HCT116 (cell line): ENCODE results near the gene NCBP3. TPM values are rescaled to one million over a fixed set of nuclear protein-coding genes. Genes with fewer than 3 reads are reported as not detected.
A peak's percentile ranks its signal among the peaks of the same experiment; 100 is the strongest.

Experiments used
- ATAC-seq: fragments of 200-7000 bp; cut with Tn5 transposase; 2 replicates; pipeline ENCODE4 v1.9.1; 2020; ENCODE audit warnings: mild to moderate bottlenecking, moderate library complexity
- BruUV-seq: library from RNA; stranded (reverse); fragments of 400-500 nt; replicated peaks from 2 replicates; lab custom pipeline; 2021; lab: Mats Ljungman, UMichigan
- CTCF ChIA-PET: fragments of 300-600 bp; sonication (Branson Sonifier 250); formaldehyde crosslinking; loops from one replicate; lab custom pipeline; 2021; ENCODE audit warnings: antibody characterized with exemption; lab: Charles Lee
- POLR2A ChIA-PET: fragments of 300-600, 350-600 bp; sonication (Branson Sonifier 250); formaldehyde crosslinking; loops from one replicate; lab custom pipeline; 2021; ENCODE audit warnings: antibody characterized with exemption; lab: Charles Lee
- RAD21 ChIA-PET, 2 experiments: fragments of 300-600 bp; sonication (Branson Sonifier 250); formaldehyde crosslinking; loops; one replicate each; lab custom pipeline; 2023; ENCODE audit warnings: low total read pairs in 2 of 2; ENCODE audit not compliant: uncharacterized antibody in 2 of 2, unreplicated experiment in 2 of 2, low non-redundant PET in 1 of 2; lab: Charles Lee
- DNase-seq: peaks from one replicate; pipeline ENCODE4 v3.0.0-alpha.2; 2010; ENCODE audit warnings: low read depth, low spot score
- H2AFZ ChIP-seq: fragments of 200-600 bp; shearing (Covaris generic), sonication (generic); 2 replicates; pipeline ENCODE4 v1.6.1; 2017; ENCODE audit warnings: low read depth, mixed run types, mixed read lengths, antibody characterized with exemption, low read length; ENCODE audit not compliant: poor library complexity, severe bottlenecking
- H3K27ac ChIP-seq: 2 replicates; pipeline ENCODE4 v1.5.1; 2012; ENCODE audit warnings: low read depth, low read length
- H3K27me3 ChIP-seq: fragments of 200-600 bp; sonication (generic); 2 replicates; pipeline ENCODE4 v1.6.1; 2016; ENCODE audit warnings: mixed run types, low read length, mixed read lengths; ENCODE audit not compliant: insufficient read depth
- H3K36me3 ChIP-seq, 2 experiments: fragments of 200-500 bp in 1 of 2; fragments of 200-600 bp in 1 of 2; sonication (Bioruptor generic) in 1 of 2; sonication (generic) in 1 of 2; 2 replicates each; pipeline versions ENCODE4 v1.5.1 to v1.6.1; 2014 to 2016; ENCODE audit warnings: low read length in 2 of 2, inconsistent platforms in 1 of 2, mixed read lengths in 1 of 2, mixed run types in 1 of 2; ENCODE audit not compliant: insufficient read depth in 2 of 2, control insufficient read depth in 1 of 2
- H3K4me1 ChIP-seq, 2 experiments: fragments of 200-600 bp in 1 of 2; sonication (generic) in 1 of 2; 2 replicates each; pipeline versions ENCODE4 v1.5.1 to v1.6.1; 2012 to 2017; ENCODE audit warnings: low read length in 2 of 2, inconsistent platforms in 1 of 2, mild to moderate bottlenecking in 1 of 2, mixed read lengths in 1 of 2, mixed run types in 1 of 2, moderate library complexity in 1 of 2; ENCODE audit not compliant: insufficient read depth in 2 of 2, control insufficient read depth in 1 of 2
- H3K4me2 ChIP-seq: fragments of 200-600 bp; sonication (generic); 2 replicates; pipeline ENCODE4 v1.6.1; 2017; ENCODE audit warnings: mixed run types, low read length, mixed read lengths
- H3K4me3 ChIP-seq, 2 experiments: fragments of 200-600 bp in 1 of 2; sonication (generic) in 1 of 2; replicated peaks in 1 of 2; 2 replicates each; pipeline ENCODE4 v1.5.1; 2011 to 2016; ENCODE audit warnings: low read length in 2 of 2, control low read depth in 1 of 2, low read depth in 1 of 2, mild to moderate bottlenecking in 1 of 2, mixed read lengths in 1 of 2, mixed run types in 1 of 2
- H3K79me2 ChIP-seq: fragments of 200-600 bp; sonication (generic); 2 replicates; pipeline ENCODE4 v1.6.1; 2017; ENCODE audit warnings: mild to moderate bottlenecking, mixed run types, low read length, moderate library complexity, mixed read lengths; ENCODE audit not compliant: insufficient read depth
- H3K9ac ChIP-seq: fragments of 200-600 bp; sonication (generic); 2 replicates; pipeline ENCODE4 v1.6.1; 2016; ENCODE audit warnings: low read length, mixed read lengths
- H3K9me2 ChIP-seq: fragments of 200-600 bp; sonication (generic), shearing (Covaris generic); 2 replicates; pipeline ENCODE4 v1.6.1; 2017; ENCODE audit warnings: mixed run types, mild to moderate bottlenecking, moderate library complexity; ENCODE audit not compliant: insufficient read depth
- H3K9me3 ChIP-seq, 2 experiments: fragments of 200-500 bp in 1 of 2; fragments of 200-600 bp in 1 of 2; sonication (Bioruptor generic) in 1 of 2; sonication (generic) in 1 of 2; 2 replicates each; pipeline ENCODE4 v1.6.1; 2014 to 2017; ENCODE audit warnings: low read length in 2 of 2, mixed read lengths in 2 of 2, inconsistent platforms in 1 of 2, low read depth in 1 of 2, mild to moderate bottlenecking in 1 of 2, mixed run types in 1 of 2, moderate library complexity in 1 of 2; ENCODE audit not compliant: control insufficient read depth in 1 of 2, insufficient read depth in 1 of 2
- H4K20me1 ChIP-seq: fragments of 200-600 bp; sonication (generic), shearing (Covaris generic); 2 replicates; pipeline ENCODE4 v1.6.1; 2017; ENCODE audit warnings: mixed run types, mild to moderate bottlenecking, moderate library complexity; ENCODE audit not compliant: insufficient read depth
- CEBPB ChIP-seq: IDR thresholded peaks from 2 replicates; pipeline ENCODE4 v1.6.1; 2012; ENCODE audit warnings: low read depth
- EGR1 ChIP-seq: IDR thresholded peaks from 2 replicates; pipeline ENCODE4 v1.6.1; 2012; ENCODE audit warnings: low read depth
- ELF1 ChIP-seq: IDR thresholded peaks from 2 replicates; pipeline ENCODE4 v1.6.1; 2012; ENCODE audit warnings: low read depth, borderline replicate concordance
- EZH2 ChIP-seq: fragments of 200-600 bp; sonication (generic); IDR thresholded peaks from 2 replicates; pipeline ENCODE4 v1.6.1; 2017; ENCODE audit warnings: antibody characterized with exemption, mixed run types
- EZH2phosphoT487 ChIP-seq: fragments of 200-600 bp; IDR thresholded peaks from 2 replicates; pipeline ENCODE4 v1.6.1; 2018; ENCODE audit warnings: antibody characterized with exemption, borderline replicate concordance
- FOSL1 ChIP-seq: IDR thresholded peaks from 2 replicates; pipeline ENCODE4 v1.6.1; 2012; ENCODE audit warnings: low read depth
- JUND ChIP-seq: IDR thresholded peaks from 2 replicates; pipeline ENCODE4 v1.6.1; 2012
- POLR2A ChIP-seq: IDR thresholded peaks from 2 replicates; pipeline ENCODE4 v1.7.0; 2011; ENCODE audit warnings: borderline replicate concordance; ENCODE audit not compliant: insufficient read depth, insufficient read length; ENCODE audit errors: extremely low read depth
- POLR2AphosphoS5 ChIP-seq: IDR thresholded peaks from 2 replicates; pipeline ENCODE4 v1.6.1; 2011; ENCODE audit warnings: mild to moderate bottlenecking, low read depth, low read length, moderate library complexity
- RAD21 ChIP-seq: IDR thresholded peaks from 2 replicates; pipeline ENCODE4 v1.6.1; 2012; ENCODE audit warnings: low read depth, mild to moderate bottlenecking
- SIN3A ChIP-seq: IDR thresholded peaks from 2 replicates; pipeline ENCODE4 v1.6.1; 2012; ENCODE audit warnings: low read depth
- SP1 ChIP-seq: IDR thresholded peaks from 2 replicates; pipeline ENCODE4 v1.6.1; 2012; ENCODE audit warnings: low read depth
- SRF ChIP-seq: IDR thresholded peaks from 2 replicates; pipeline ENCODE4 v1.6.1; 2012; ENCODE audit warnings: low read depth
- TCF7L2 ChIP-seq: IDR thresholded peaks from 2 replicates; pipeline ENCODE4 v1.7.0; 2011; ENCODE audit warnings: borderline replicate concordance, inconsistent platforms; ENCODE audit not compliant: insufficient read depth, insufficient read length; ENCODE audit errors: extremely low read depth
- YY1 ChIP-seq: IDR thresholded peaks from 2 replicates; pipeline ENCODE4 v1.6.1; 2011; ENCODE audit warnings: low read length, low read depth, moderate library complexity, mild to moderate bottlenecking; ENCODE audit not compliant: insufficient replicate concordance; ENCODE audit errors: extremely low read depth
- ZFX ChIP-seq: fragments of 450-650 bp; IDR thresholded peaks from 2 replicates; pipeline ENCODE4 v1.6.1; 2017
- ZNF274 ChIP-seq: fragments of 200-500 bp; sonication (Bioruptor generic); IDR thresholded peaks from 2 replicates; pipeline ENCODE4 v1.6.1; 2014; ENCODE audit warnings: mild to moderate bottlenecking, low read depth, low read length, inconsistent platforms
- intact Hi-C: fragments of 100-400 bp; cut with micrococcal nuclease; formaldehyde crosslinking; loops from 2 replicates; pipeline ENCODE4 v1.10.0; 2022
- total RNA-seq: library from RNA; stranded (reverse); gene quantifications from one replicate; pipeline ENCODE4 v1.2.1, GENCODE V29; 2021; ENCODE audit not compliant: unreplicated experiment
- TF ChIP-seq, protein P1 (sequence below): IDR thresholded peaks from 2 replicates; pipeline ENCODE4 v1.6.1; 2011; ENCODE audit warnings: mild to moderate bottlenecking, low read length, moderate library complexity; ENCODE audit not compliant: insufficient replicate concordance; ENCODE audit errors: extremely low read depth
- TF ChIP-seq, protein P2 (sequence below): IDR thresholded peaks from 2 replicates; pipeline ENCODE4 v1.6.1; 2012
- TF ChIP-seq, protein P3 (sequence below): IDR thresholded peaks from 2 replicates; pipeline ENCODE4 v1.6.1; 2012
- TF ChIP-seq, protein P4 (sequence below), 3 experiments: fragments of 200-600 bp in 1 of 3; sonication (generic) in 1 of 3; IDR thresholded peaks in 2 of 3; conservative IDR thresholded peaks in 1 of 3; 2 replicates each; pipeline ENCODE4 v1.5.1; 2012 to 2017; ENCODE audit warnings: low read depth in 2 of 3, low read length in 2 of 3, antibody characterized with exemption in 1 of 3, borderline replicate concordance in 1 of 3, control low read depth in 1 of 3, mild to moderate bottlenecking in 1 of 3, mixed read lengths in 1 of 3, mixed run types in 1 of 3, moderate library complexity in 1 of 3; ENCODE audit not compliant: insufficient read depth in 1 of 3

Gene NCBP3
- total RNA-seq, 1 experiment from 2014 or later: 46.5 TPM

DNA sequence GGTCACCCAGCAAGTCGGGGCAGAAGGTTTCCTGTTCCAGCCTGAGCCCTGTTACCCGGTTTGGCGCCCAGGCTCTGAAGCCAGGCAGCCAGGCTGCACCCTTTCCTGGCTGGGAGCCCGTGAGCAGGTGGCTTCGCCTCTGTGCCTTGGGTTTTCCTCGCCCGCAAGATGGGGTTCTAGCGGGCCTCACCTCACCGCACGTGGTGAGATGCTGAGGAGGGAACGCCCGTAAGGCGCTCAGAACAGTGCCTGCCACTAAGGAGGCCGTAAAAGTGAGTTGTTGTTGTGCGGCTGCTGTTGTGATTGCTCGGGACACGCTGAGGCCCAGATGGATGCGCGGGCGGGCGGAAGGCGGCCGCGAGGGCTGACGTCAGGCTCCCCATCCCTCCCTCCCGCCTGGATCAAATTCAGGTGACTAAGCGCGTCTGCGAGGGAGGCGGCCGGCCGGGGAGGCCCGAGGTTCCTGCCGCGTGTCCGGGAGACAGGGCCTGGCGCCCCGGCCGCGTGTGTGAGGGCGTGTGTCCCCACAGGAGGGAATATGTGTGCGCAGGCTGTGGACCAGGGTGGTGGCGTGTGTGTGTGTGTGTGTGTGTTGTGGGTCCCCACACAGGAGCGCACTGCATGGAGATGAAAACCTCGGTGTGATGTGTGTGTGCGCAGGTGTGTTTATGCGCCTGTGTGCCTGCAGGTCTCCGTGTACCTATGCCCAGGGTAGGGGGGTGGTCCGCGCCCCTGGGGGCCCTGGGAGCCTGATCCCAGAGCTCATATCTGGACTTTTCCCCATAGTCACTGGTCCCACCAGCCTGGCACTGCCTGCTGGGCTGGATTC, 42.5 kb upstream of the NCBP3 start:
- intact Hi-C loops: no loop called here
- Histone ChIP-seq H2AFZ (no peak overlapping the region), H3K4me3 (peak overlapping the region; percentile 40 to 53), H3K36me3 (peaks cover 4 to 8% of the 10 kb centered on the region in 2 experiments; a peak in 2 of 4 replicates), H3K27me3 (no peaks in the 10 kb centered on the region), H3K4me1 (peaks cover 61 to 75% of the 10 kb centered on the region in 2 experiments), H3K9ac (peak overlapping the region; percentile 63), H3K79me2 (peaks cover 16% of the 10 kb centered on the region; the same call in 1 of the 2 replicates), H3K9me3 (no peaks in the 10 kb centered on the region), H3K4me2 (peak overlapping the region; percentile 89), H3K27ac (peak overlapping the region; percentile 83), H4K20me1 (no peaks in the 10 kb centered on the region), H3K9me2 (no peaks in the 10 kb centered on the region)
- ChIA-PET CTCF (interaction anchor here (0.6 kb wide), 1 partner anchor 26 kb away, joined by 3 read pairs; no protein-coding TSS in a partner anchor), POLR2A (no interaction called here), RAD21 (no interaction called here)
- ATAC-seq (peak; percentile 35), DNase-seq (peak; percentile 72)
- BruUV-seq: TSS peak; percentile 98
- TF ChIP-seq SP1 (peak; percentile 63), SRF (no peak), FOSL1 (peak; percentile 44; the same call in 1 of the 2 replicates), POLR2AphosphoS5 (peak; percentile 72), EZH2phosphoT487 (no peak), RAD21 (no peak), ELF1 (no peak), EGR1 (peak; percentile 80), ZFX (peak; percentile 69; the same call in 1 of the 2 replicates), POLR2A (peak; percentile 8), YY1 (peak; percentile 24), JUND (peak; percentile 60), CEBPB (no peak), SIN3A (peak; percentile 34; the same call in 1 of the 2 replicates), ZNF274 (no peak), EZH2 (no peak), TCF7L2 (no peak)
- TF ChIP-seq, protein P1, sequence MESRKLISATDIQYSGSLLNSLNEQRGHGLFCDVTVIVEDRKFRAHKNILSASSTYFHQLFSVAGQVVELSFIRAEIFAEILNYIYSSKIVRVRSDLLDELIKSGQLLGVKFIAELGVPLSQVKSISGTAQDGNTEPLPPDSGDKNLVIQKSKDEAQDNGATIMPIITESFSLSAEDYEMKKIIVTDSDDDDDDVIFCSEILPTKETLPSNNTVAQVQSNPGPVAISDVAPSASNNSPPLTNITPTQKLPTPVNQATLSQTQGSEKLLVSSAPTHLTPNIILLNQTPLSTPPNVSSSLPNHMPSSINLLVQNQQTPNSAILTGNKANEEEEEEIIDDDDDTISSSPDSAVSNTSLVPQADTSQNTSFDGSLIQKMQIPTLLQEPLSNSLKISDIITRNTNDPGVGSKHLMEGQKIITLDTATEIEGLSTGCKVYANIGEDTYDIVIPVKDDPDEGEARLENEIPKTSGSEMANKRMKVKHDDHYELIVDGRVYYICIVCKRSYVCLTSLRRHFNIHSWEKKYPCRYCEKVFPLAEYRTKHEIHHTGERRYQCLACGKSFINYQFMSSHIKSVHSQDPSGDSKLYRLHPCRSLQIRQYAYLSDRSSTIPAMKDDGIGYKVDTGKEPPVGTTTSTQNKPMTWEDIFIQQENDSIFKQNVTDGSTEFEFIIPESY: no peak
- TF ChIP-seq, protein P2, sequence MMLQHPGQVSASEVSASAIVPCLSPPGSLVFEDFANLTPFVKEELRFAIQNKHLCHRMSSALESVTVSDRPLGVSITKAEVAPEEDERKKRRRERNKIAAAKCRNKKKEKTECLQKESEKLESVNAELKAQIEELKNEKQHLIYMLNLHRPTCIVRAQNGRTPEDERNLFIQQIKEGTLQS: no peak
- TF ChIP-seq, protein P3, sequence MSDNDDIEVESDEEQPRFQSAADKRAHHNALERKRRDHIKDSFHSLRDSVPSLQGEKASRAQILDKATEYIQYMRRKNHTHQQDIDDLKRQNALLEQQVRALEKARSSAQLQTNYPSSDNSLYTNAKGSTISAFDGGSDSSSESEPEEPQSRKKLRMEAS: peak; percentile 95
- TF ChIP-seq, protein P4, sequence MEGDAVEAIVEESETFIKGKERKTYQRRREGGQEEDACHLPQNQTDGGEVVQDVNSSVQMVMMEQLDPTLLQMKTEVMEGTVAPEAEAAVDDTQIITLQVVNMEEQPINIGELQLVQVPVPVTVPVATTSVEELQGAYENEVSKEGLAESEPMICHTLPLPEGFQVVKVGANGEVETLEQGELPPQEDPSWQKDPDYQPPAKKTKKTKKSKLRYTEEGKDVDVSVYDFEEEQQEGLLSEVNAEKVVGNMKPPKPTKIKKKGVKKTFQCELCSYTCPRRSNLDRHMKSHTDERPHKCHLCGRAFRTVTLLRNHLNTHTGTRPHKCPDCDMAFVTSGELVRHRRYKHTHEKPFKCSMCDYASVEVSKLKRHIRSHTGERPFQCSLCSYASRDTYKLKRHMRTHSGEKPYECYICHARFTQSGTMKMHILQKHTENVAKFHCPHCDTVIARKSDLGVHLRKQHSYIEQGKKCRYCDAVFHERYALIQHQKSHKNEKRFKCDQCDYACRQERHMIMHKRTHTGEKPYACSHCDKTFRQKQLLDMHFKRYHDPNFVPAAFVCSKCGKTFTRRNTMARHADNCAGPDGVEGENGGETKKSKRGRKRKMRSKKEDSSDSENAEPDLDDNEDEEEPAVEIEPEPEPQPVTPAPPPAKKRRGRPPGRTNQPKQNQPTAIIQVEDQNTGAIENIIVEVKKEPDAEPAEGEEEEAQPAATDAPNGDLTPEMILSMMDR (IDR thresholded peaks at IDR 0.05 in 2 of 3, conservative IDR thresholded peaks at IDR 0.05 in 1 of 3; ENCODE audit: borderline replicate concordance in 1 of 3, insufficient read depth in 1 of 3, low read depth in 2 of 3, low read length in 2 of 3): no peak
